K562 (cell line): Measurements from ENCODE around the gene TOX2.

Source experiments
- CHD1 ChIP-seq: fragments of 200-600 bp; sonication (generic); IDR thresholded peaks from one replicate; pipeline ENCODE4 v1.6.1; 2012; ENCODE audit warnings: mild to moderate bottlenecking, moderate library complexity, low read length, inconsistent platforms
- EGR1 ChIP-seq: fragments of 450-650 bp; conservative IDR thresholded peaks from 2 replicates; pipeline ENCODE4 v1.6.1; 2017; ENCODE audit warnings: mild to moderate bottlenecking
- FOXK1 ChIP-seq: sonication (generic); formaldehyde crosslinking; IDR thresholded peaks from 2 replicates; pipeline ENCODE4 v1.8.0; 2022; ENCODE audit warnings: missing genetic modification reagents, mild to moderate bottlenecking, borderline replicate concordance
- POLR2A ChIP-seq: fragments of 450-650 bp; conservative IDR thresholded peaks from 2 replicates; pipeline ENCODE4 v1.6.1; 2016
- RHOXF2B ChIP-seq: fragments of 250-450 bp; sonication (Bioruptor Pico); conservative IDR thresholded peaks from 2 replicates; pipeline ENCODE4 v1.5.1; 2021
- SIN3B ChIP-seq: fragments of 450-650 bp; IDR thresholded peaks from 2 replicates; pipeline ENCODE4 v1.6.1; 2017; ENCODE audit warnings: low read depth, mild to moderate bottlenecking, moderate library complexity
- TAF1 ChIP-seq: IDR thresholded peaks from 2 replicates; pipeline ENCODE4 v1.6.1; 2011; ENCODE audit warnings: mild to moderate bottlenecking, low read length, moderate library complexity; ENCODE audit not compliant: insufficient read depth, control insufficient read depth, severe bottlenecking; ENCODE audit errors: extremely low read depth
- TF ChIP-seq, protein P1 (sequence below), 2 experiments: fragments of 450-650 bp; formaldehyde crosslinking in 1 of 2; IDR thresholded peaks; 2 replicates each; pipeline versions ENCODE4 v1.4.0 to v1.6.1; 2014 to 2020; ENCODE audit warnings: mild to moderate bottlenecking in 2 of 2, borderline replicate concordance in 1 of 2, low read depth in 1 of 2

- TF ChIP-seq RHOXF2B (CRISPR knock-in tag) (no peak), POLR2A (no peak), SIN3B (no peak), TAF1 (no peak), EGR1 (no peak), CHD1 (no peak), FOXK1 (CRISPR knock-in tag) (no peak)
- TF ChIP-seq, protein P1, sequence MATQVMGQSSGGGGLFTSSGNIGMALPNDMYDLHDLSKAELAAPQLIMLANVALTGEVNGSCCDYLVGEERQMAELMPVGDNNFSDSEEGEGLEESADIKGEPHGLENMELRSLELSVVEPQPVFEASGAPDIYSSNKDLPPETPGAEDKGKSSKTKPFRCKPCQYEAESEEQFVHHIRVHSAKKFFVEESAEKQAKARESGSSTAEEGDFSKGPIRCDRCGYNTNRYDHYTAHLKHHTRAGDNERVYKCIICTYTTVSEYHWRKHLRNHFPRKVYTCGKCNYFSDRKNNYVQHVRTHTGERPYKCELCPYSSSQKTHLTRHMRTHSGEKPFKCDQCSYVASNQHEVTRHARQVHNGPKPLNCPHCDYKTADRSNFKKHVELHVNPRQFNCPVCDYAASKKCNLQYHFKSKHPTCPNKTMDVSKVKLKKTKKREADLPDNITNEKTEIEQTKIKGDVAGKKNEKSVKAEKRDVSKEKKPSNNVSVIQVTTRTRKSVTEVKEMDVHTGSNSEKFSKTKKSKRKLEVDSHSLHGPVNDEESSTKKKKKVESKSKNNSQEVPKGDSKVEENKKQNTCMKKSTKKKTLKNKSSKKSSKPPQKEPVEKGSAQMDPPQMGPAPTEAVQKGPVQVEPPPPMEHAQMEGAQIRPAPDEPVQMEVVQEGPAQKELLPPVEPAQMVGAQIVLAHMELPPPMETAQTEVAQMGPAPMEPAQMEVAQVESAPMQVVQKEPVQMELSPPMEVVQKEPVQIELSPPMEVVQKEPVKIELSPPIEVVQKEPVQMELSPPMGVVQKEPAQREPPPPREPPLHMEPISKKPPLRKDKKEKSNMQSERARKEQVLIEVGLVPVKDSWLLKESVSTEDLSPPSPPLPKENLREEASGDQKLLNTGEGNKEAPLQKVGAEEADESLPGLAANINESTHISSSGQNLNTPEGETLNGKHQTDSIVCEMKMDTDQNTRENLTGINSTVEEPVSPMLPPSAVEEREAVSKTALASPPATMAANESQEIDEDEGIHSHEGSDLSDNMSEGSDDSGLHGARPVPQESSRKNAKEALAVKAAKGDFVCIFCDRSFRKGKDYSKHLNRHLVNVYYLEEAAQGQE (IDR thresholded peaks at IDR 0.05; ENCODE audit: borderline replicate concordance): no peak
- TF ChIP-seq, protein P1 (CRISPR knock-in tag; IDR thresholded peaks at IDR 0.05; ENCODE audit: low read depth): no peak
Measured at GRCh38 chr20:44084439-44084838, 169.8 kb downstream of the TOX2 start.
